ENCODE measurements around the gene TRIM42.

GRCh38 chr3:140686128-140686527, 8.3 kb downstream of the TRIM42 start:
- TF ChIP-seq POLR2A (IDR thresholded peaks at IDR 0.05; ENCODE audit: low read length) (no peak), GATA1 (IDR thresholded peaks at IDR 0.05; ENCODE audit: low read depth, low read length) (no peak)
